COLO668 (cell line): ENCODE results near the gene KCNQ1.

Source experiments
- DNase-seq: peaks from one replicate; lab custom pipeline; 2025; ENCODE audit not compliant: unreplicated experiment; lab: John Stamatoyannopoulos, UW

The KCNQ1 gene

GRCh38 chr11:2725368-2726300 lies 280.8 kb downstream of the KCNQ1 start:
- no peak for DNase-seq

GRCh38 chr11:2726964-2727363 lies 282.2 kb downstream of the KCNQ1 start:
- no peak for DNase-seq

- no peak for DNase-seq
Measured at GRCh38 chr11:2728128-2728662, 283.4 kb downstream of the KCNQ1 start.

GRCh38 chr11:2728663-2729332 lies 284.0 kb downstream of the KCNQ1 start:
- DNase-seq, result no peak

- no peak for DNase-seq
Measured at GRCh38 chr11:2729841-2730240, 285.0 kb downstream of the KCNQ1 start.

- DNase-seq, result no peak
Measured at GRCh38 chr11:2730272-2731129, 285.7 kb downstream of the KCNQ1 start.

GRCh38 chr11:2731130-2732125 lies 286.6 kb downstream of the KCNQ1 start:
- DNase-seq, result no peak

- DNase-seq, result no peak
Measured at GRCh38 chr11:2732261-2732939, 287.6 kb downstream of the KCNQ1 start.

- DNase-seq, result no peak
Measured at GRCh38 chr11:2732940-2733628, 288.3 kb downstream of the KCNQ1 start.

- DNase-seq, result no peak
Measured at GRCh38 chr11:2734181-2735052, 289.6 kb downstream of the KCNQ1 start.

GRCh38 chr11:2735053-2735589 lies 290.3 kb downstream of the KCNQ1 start:
- DNase-seq, result no peak

GRCh38 chr11:2736577-2737225 lies 291.9 kb downstream of the KCNQ1 start:
- DNase-seq, result no peak

GRCh38 chr11:2737226-2737590 lies 292.4 kb downstream of the KCNQ1 start:
- DNase-seq, result no peak

- no peak for DNase-seq
Measured at GRCh38 chr11:2737866-2738265, 293.1 kb downstream of the KCNQ1 start.

- no peak for DNase-seq
Measured at GRCh38 chr11:2738551-2739431, 294.0 kb downstream of the KCNQ1 start.
